Naive thymus-derived CD8-positive, alpha-beta T cell (primary cell): ENCODE results near the gene TM4SF1. TPM values are rescaled to one million over a fixed set of nuclear protein-coding genes. Genes with fewer than 3 reads are reported as not detected.

Experiments
- ATAC-seq, 2 donors: fragments of 150-1000 bp; cut with Tn5 transposase in 1 of 2; sonication (Bioruptor Pico), chemical (Tn5 transposase) in 1 of 2; 1 replicate in 1 of 2; 2 replicates in 1 of 2; pipeline ENCODE4 v1.10.0; 2021; ENCODE audit warnings: mild to moderate bottlenecking in 2 of 2, moderate library complexity in 2 of 2
- POLR2A ChIA-PET: fragments of 350-600 bp; sonication (Branson Sonifier 250); formaldehyde crosslinking; loops from one replicate; lab custom pipeline; 2021; ENCODE audit warnings: antibody characterized with exemption; lab: Charles Lee
- DNase-seq, 10 donors: peaks; one replicate each; pipeline versions ENCODE4 v3.0.0 to v3.0.0-alpha.2; 2020 to 2022
- H3K27ac Mint-ChIP-seq, 10 donors: one replicate each; pipeline ENCODE4 v1.8.0; 2020 to 2022; ENCODE audit warnings: mild to moderate bottlenecking in 10 of 10, mixed read lengths in 10 of 10, moderate library complexity in 4 of 10, inconsistent platforms in 1 of 10
- H3K27me3 Mint-ChIP-seq, 5 donors: one replicate each; pipeline ENCODE4 v1.8.0; 2021 to 2022; ENCODE audit warnings: mixed read lengths in 5 of 5
- H3K36me3 Mint-ChIP-seq, 3 donors: one replicate each; pipeline ENCODE4 v1.8.0; 2020 to 2022; ENCODE audit warnings: mixed read lengths in 3 of 3, mild to moderate bottlenecking in 2 of 3, inconsistent platforms in 1 of 3
- H3K4me1 Mint-ChIP-seq, 4 donors: one replicate each; pipeline ENCODE4 v1.8.0; 2021 to 2022; ENCODE audit warnings: mixed read lengths in 4 of 4
- H3K4me3 Mint-ChIP-seq, 10 donors: one replicate each; pipeline ENCODE4 v1.8.0; 2020 to 2022; ENCODE audit warnings: mild to moderate bottlenecking in 10 of 10, mixed read lengths in 10 of 10, moderate library complexity in 6 of 10, inconsistent platforms in 1 of 10
- H3K9me3 Mint-ChIP-seq, 9 donors: one replicate each; pipeline ENCODE4 v1.8.0; 2020 to 2022; ENCODE audit warnings: mixed read lengths in 9 of 9, mild to moderate bottlenecking in 3 of 9, inconsistent platforms in 1 of 9, moderate library complexity in 1 of 9
- polyA plus RNA-seq, 3 donors: library from polyadenylated mRNA; unstranded; fragments of 300-500 nt; fragmentation: Illumina TruSeq; gene quantifications; one replicate each; pipeline ENCODE4 v1.2.3, GENCODE V29; 2021
- total RNA-seq, 8 experiments: library from RNA in 2 of 8; stranded (reverse) in 2 of 8; gene quantifications; one replicate each; pipeline ENCODE4 v1.2.3 and lab custom pipeline; 2021 to 2026

TM4SF1 gene
- total and polyA plus RNA-seq, 5 experiments from 2014 or later, result not detected

GRCh38 chr3:149406244-149406752, 28.8 kb upstream of the TM4SF1 start:
- Mint-ChIP-seq H3K27ac (peak overlapping the region in 1 of 10 donors; percentile 37), H3K36me3 (no peaks in the 10 kb centered on the region), H3K27me3 (peaks cover 2 to 31% (median 6%) of the 10 kb centered on the region in 5 donors), H3K4me1 (no peaks in the 10 kb centered on the region), H3K4me3 (no peak overlapping the region), H3K9me3 (peaks cover 0 to 2% (median 0%) of the 10 kb centered on the region in 9 donors)
- DNase-seq (no peak), ATAC-seq (no peak)
- POLR2A ChIA-PET, result no interaction called here

GRCh38 chr3:149403443-149403842, 26.0 kb upstream of the TM4SF1 start:
- POLR2A ChIA-PET, result no interaction called here
- DNase-seq, result no peak
- Mint-ChIP-seq H3K4me1 (no peaks in the 10 kb centered on the region), H3K4me3 (no peak overlapping the region), H3K27ac (no peak overlapping the region), H3K9me3 (peaks cover 0 to 2% (median 0%) of the 10 kb centered on the region in 9 donors), H3K36me3 (no peaks in the 10 kb centered on the region), H3K27me3 (peaks cover 2 to 31% (median 7%) of the 10 kb centered on the region in 5 donors)
- no peak for ATAC-seq

GRCh38 chr3:149402481-149402880, 25.0 kb upstream of the TM4SF1 start:
- DNase-seq, result no peak
- Mint-ChIP-seq H3K4me1 (no peaks in the 10 kb centered on the region), H3K27ac (no peak overlapping the region), H3K36me3 (no peaks in the 10 kb centered on the region), H3K27me3 (peaks cover 2 to 31% (median 7%) of the 10 kb centered on the region in 5 donors), H3K9me3 (peaks cover 0 to 2% (median 0%) of the 10 kb centered on the region in 9 donors), H3K4me3 (no peak overlapping the region)
- no peak for ATAC-seq
- POLR2A ChIA-PET, result no interaction called here

GRCh38 chr3:149401926-149402310, 24.5 kb upstream of the TM4SF1 start:
- no peaks in the 10 kb centered on the region for H3K36me3 Mint-ChIP-seq
- H3K4me3 Mint-ChIP-seq, result no peak overlapping the region
- H3K27me3 Mint-ChIP-seq, result peaks cover 2 to 31% (median 7%) of the 10 kb centered on the region in 5 donors
- peaks cover 0 to 2% (median 0%) of the 10 kb centered on the region in 9 donors for H3K9me3 Mint-ChIP-seq
- POLR2A ChIA-PET, result no interaction called here
- ATAC-seq, result no peak
- H3K27ac Mint-ChIP-seq, result no peak overlapping the region
- no peak for DNase-seq
- H3K4me1 Mint-ChIP-seq, result no peaks in the 10 kb centered on the region

- peaks cover 0 to 2% (median 0%) of the 10 kb centered on the region in 9 donors for H3K9me3 Mint-ChIP-seq
- ATAC-seq (no peak), DNase-seq (no peak)
- H3K27me3 Mint-ChIP-seq, result peaks cover 2 to 31% (median 7%) of the 10 kb centered on the region in 5 donors
- H3K4me1 Mint-ChIP-seq, result no peaks in the 10 kb centered on the region
- no peak overlapping the region for H3K4me3 Mint-ChIP-seq
- no peaks in the 10 kb centered on the region for H3K36me3 Mint-ChIP-seq
- POLR2A ChIA-PET, result no interaction called here
- no peak overlapping the region for H3K27ac Mint-ChIP-seq
Observed at GRCh38 chr3:149401212-149401925, 23.9 kb upstream of the TM4SF1 start.

GRCh38 chr3:149400645-149401044, 23.2 kb upstream of the TM4SF1 start:
- POLR2A ChIA-PET, result no interaction called here
- DNase-seq, result no peak
- Mint-ChIP-seq H3K9me3 (peaks cover 0 to 2% (median 0%) of the 10 kb centered on the region in 9 donors), H3K4me3 (no peak overlapping the region), H3K27me3 (peaks cover 2 to 31% (median 7%) of the 10 kb centered on the region in 5 donors), H3K27ac (no peak overlapping the region), H3K4me1 (no peaks in the 10 kb centered on the region), H3K36me3 (no peaks in the 10 kb centered on the region)
- ATAC-seq, result no peak

GRCh38 chr3:149398296-149398695, 20.8 kb upstream of the TM4SF1 start:
- POLR2A ChIA-PET, result no interaction called here
- H3K4me1 Mint-ChIP-seq, result no peaks in the 10 kb centered on the region

GRCh38 chr3:149397528-149397927, 20.1 kb upstream of the TM4SF1 start:
- ATAC-seq, result no peak
- no peaks in the 10 kb centered on the region for H3K36me3 Mint-ChIP-seq
- DNase-seq, result no peak
- peaks cover 0 to 6% (median 3%) of the 10 kb centered on the region in 5 donors for H3K27me3 Mint-ChIP-seq
- H3K4me1 Mint-ChIP-seq, result no peaks in the 10 kb centered on the region
- POLR2A ChIA-PET, result no interaction called here
- peaks cover 0 to 2% (median 0%) of the 10 kb centered on the region in 9 donors for H3K9me3 Mint-ChIP-seq
- H3K4me3 Mint-ChIP-seq, result no peak overlapping the region
- no peak overlapping the region for H3K27ac Mint-ChIP-seq

More at GRCh38 chr3:149398296-149398695, 20.8 kb upstream of the TM4SF1 start:
- no peak overlapping the region for H3K27ac Mint-ChIP-seq
- peaks cover 0 to 13% (median 2%) of the 10 kb centered on the region in 5 donors for H3K27me3 Mint-ChIP-seq
- peaks cover 0 to 2% (median 0%) of the 10 kb centered on the region in 9 donors for H3K9me3 Mint-ChIP-seq
- no peak overlapping the region for H3K4me3 Mint-ChIP-seq
- ATAC-seq, result no peak
- no peaks in the 10 kb centered on the region for H3K36me3 Mint-ChIP-seq
- DNase-seq, result no peak

- no peaks in the 10 kb centered on the region for H3K4me1 Mint-ChIP-seq
- H3K27me3 Mint-ChIP-seq, result peaks cover 0 to 8% (median 2%) of the 10 kb centered on the region in 5 donors
- no peak overlapping the region for H3K4me3 Mint-ChIP-seq
- no peaks in the 10 kb centered on the region for H3K9me3 Mint-ChIP-seq
- H3K27ac Mint-ChIP-seq, result no peak overlapping the region
- ATAC-seq (no peak), DNase-seq (no peak)
- H3K36me3 Mint-ChIP-seq, result no peaks in the 10 kb centered on the region
- POLR2A ChIA-PET, result no interaction called here
Observed at GRCh38 chr3:149396476-149396875, 19.0 kb upstream of the TM4SF1 start.

GRCh38 chr3:149395107-149396089, 17.9 kb upstream of the TM4SF1 start:
- Mint-ChIP-seq H3K36me3 (no peaks in the 10 kb centered on the region), H3K27ac (no peak overlapping the region), H3K27me3 (peaks cover 2 to 10% (median 5%) of the 10 kb centered on the region in 5 donors), H3K4me1 (no peaks in the 10 kb centered on the region), H3K4me3 (no peak overlapping the region), H3K9me3 (no peaks in the 10 kb centered on the region)
- DNase-seq (no peak), ATAC-seq (no peak)
- POLR2A ChIA-PET, result no interaction called here

GRCh38 chr3:149393345-149394160, 16.1 kb upstream of the TM4SF1 start:
- Mint-ChIP-seq H3K27ac (no peak overlapping the region), H3K36me3 (no peaks in the 10 kb centered on the region), H3K4me3 (no peak overlapping the region), H3K27me3 (peaks cover 2 to 10% (median 5%) of the 10 kb centered on the region in 5 donors), H3K4me1 (no peaks in the 10 kb centered on the region), H3K9me3 (peaks cover 0 to 4% (median 0%) of the 10 kb centered on the region in 9 donors)
- ATAC-seq (no peak), DNase-seq (peak in 1 of 10 donors; percentile 6)
- POLR2A ChIA-PET, result no interaction called here

- no peaks in the 10 kb centered on the region for H3K4me1 Mint-ChIP-seq
- no peak overlapping the region for H3K4me3 Mint-ChIP-seq
- POLR2A ChIA-PET, result no interaction called here
- H3K36me3 Mint-ChIP-seq, result no peaks in the 10 kb centered on the region
- peaks cover 2 to 10% (median 7%) of the 10 kb centered on the region in 5 donors for H3K27me3 Mint-ChIP-seq
- H3K27ac Mint-ChIP-seq, result no peak overlapping the region
- no peak for DNase-seq
- peaks cover 0 to 4% (median 0%) of the 10 kb centered on the region in 9 donors for H3K9me3 Mint-ChIP-seq
- no peak for ATAC-seq
Observed at GRCh38 chr3:149391960-149392359, 14.5 kb upstream of the TM4SF1 start.
